Fibroblast of pulmonary artery (primary cell): ENCODE results near the gene AZU1.

Experiments
- DNase-seq: peaks from one replicate; pipeline ENCODE4 v3.0.0-alpha.2; 2010; ENCODE audit warnings: low read depth
- H3K4me3 ChIP-seq: replicated peaks from 2 replicates; pipeline ENCODE4 v1.5.1; 2011; ENCODE audit warnings: low read depth, mild to moderate bottlenecking, control low read depth, low read length, moderate library complexity
- CTCF ChIP-seq: IDR thresholded peaks from 2 replicates; pipeline ENCODE4 v1.5.1; 2011; ENCODE audit warnings: mild to moderate bottlenecking, control low read depth, low read length, inconsistent platforms; ENCODE audit errors: missing control alignments

Gene AZU1

GRCh38 chr19:801861-802497 is 25.7 kb upstream of the AZU1 start:
- DNase-seq, result peak; percentile 69
- peak overlapping the region; percentile 92 for H3K4me3 ChIP-seq
- TF ChIP-seq CTCF, result no peak

GRCh38 chr19:802498-803098 is 25.0 kb upstream of the AZU1 start:
- no peak for DNase-seq
- H3K4me3 ChIP-seq, result peak overlapping the region; percentile 92

GRCh38 chr19:803099-803561 is 24.5 kb upstream of the AZU1 start:
- no peak overlapping the region for H3K4me3 ChIP-seq
- TF ChIP-seq CTCF, result no peak
- DNase-seq, result no peak

More at GRCh38 chr19:802498-803098, 25.0 kb upstream of the AZU1 start:
- no peak for TF ChIP-seq CTCF

- TF ChIP-seq CTCF, result no peak
- no peak overlapping the region for H3K4me3 ChIP-seq
- no peak for DNase-seq
These were observed 23.8 kb upstream of the AZU1 start for GRCh38 chr19:803686-804418.

GRCh38 chr19:804419-805165 is 23.0 kb upstream of the AZU1 start:
- DNase-seq, result no peak
- H3K4me3 ChIP-seq, result no peak overlapping the region
- TF ChIP-seq CTCF, result no peak

- no peak for DNase-seq
- TF ChIP-seq CTCF, result no peak
- H3K4me3 ChIP-seq, result no peak overlapping the region
These were observed 22.5 kb upstream of the AZU1 start for GRCh38 chr19:805166-805551.
